D721Med (cell line): ENCODE results near the gene GID8.

Source experiments
- DNase-seq: peaks from one replicate; pipeline ENCODE4 v3.0.0; 2011; ENCODE audit warnings: low spot score; ENCODE audit not compliant: insufficient read length
- FAIRE-seq: peaks from 2 replicates; lab custom pipeline; 2011; peaks lifted over from hg19 to GRCh38; lab: Jason Lieb, UNC
- TF ChIP-seq, protein P1 (sequence below): IDR thresholded peaks from 2 replicates; pipeline ENCODE4 v1.5.1; 2012; ENCODE audit warnings: mild to moderate bottlenecking, control low read depth; ENCODE audit not compliant: insufficient read depth; ENCODE audit errors: missing control alignments

The GID8 gene

DNA sequence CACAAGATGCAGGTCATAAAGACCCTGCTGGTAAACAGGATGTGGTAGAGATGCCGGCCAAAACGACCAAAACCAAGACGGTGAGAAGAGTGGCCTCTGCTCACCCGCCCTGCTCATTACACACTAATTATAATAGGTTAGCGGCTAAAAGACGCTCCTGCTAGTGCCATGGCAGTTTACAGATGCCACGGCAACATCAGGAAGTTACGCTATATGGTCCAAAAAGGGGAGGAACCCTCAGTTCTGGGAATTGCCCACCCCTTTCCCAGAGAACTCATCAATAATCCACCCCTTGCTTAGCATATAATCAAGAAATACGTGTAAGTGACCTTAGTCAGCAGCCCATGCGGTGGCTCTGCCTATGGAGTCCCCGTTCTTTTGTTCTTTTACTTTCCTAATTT is 51.3 kb downstream of the GID8 start:
- DNase-seq (no peak), FAIRE-seq (no peak)
- TF ChIP-seq, protein P1, sequence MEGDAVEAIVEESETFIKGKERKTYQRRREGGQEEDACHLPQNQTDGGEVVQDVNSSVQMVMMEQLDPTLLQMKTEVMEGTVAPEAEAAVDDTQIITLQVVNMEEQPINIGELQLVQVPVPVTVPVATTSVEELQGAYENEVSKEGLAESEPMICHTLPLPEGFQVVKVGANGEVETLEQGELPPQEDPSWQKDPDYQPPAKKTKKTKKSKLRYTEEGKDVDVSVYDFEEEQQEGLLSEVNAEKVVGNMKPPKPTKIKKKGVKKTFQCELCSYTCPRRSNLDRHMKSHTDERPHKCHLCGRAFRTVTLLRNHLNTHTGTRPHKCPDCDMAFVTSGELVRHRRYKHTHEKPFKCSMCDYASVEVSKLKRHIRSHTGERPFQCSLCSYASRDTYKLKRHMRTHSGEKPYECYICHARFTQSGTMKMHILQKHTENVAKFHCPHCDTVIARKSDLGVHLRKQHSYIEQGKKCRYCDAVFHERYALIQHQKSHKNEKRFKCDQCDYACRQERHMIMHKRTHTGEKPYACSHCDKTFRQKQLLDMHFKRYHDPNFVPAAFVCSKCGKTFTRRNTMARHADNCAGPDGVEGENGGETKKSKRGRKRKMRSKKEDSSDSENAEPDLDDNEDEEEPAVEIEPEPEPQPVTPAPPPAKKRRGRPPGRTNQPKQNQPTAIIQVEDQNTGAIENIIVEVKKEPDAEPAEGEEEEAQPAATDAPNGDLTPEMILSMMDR, result no peak

DNA sequence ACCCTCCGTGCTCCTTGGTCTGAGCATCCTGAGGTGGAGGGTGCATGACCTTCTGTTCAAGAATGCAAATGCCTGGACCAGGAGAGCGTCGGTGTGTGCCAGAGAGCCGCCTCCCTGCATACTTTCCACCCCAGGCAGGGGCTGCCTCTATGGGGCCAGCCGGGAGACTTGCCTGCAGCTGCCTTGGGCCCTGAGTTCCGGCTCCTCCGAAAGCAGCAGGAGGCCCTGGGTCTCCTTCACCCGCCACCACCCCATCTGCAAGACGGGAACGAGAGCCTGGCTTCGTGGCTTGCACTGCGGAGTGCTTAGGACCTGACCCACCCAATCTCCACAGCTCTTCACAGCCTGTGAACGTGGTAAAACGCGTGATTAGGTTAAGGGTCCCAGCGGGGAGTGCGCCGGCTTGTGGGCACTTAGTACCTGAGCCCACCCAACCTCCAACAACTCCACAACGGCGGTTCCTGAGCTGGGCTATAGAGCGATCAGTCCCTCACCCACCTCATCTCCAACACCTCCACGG is 52.4 kb downstream of the GID8 start:
- DNase-seq (no peak), FAIRE-seq (no peak)
- TF ChIP-seq, protein P1, result no peak

DNA sequence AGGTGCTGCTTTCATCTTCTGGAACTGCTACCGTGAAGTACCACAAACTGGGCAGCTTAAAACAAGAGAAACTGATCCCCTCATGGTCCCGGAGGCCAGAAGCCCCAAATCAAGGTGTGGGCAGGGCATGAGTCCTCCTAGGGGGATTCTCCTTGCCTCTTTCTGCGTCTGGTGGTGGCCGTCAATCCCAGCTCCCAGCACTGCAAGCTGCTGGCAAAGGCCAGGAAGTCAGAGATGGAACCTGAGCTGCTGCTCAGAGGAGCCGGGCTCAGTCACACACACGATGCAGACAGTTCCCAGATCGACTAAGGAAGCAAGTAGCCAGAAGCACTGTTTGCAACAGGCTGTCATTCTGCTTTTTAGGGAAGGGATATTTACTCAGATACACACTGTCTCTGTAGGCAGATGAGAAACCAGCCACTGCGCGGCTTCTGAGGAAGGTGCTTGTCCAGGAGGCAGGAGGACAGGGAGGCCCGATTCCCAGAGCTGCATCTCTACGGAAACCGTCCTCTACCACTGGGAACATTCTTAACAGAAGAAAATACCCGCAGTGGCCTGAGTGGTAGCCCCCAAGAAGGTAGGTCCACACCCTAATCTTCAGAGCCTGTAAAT is 53.4 kb downstream of the GID8 start:
- no peak for FAIRE-seq
- TF ChIP-seq, protein P1, result no peak

DNA sequence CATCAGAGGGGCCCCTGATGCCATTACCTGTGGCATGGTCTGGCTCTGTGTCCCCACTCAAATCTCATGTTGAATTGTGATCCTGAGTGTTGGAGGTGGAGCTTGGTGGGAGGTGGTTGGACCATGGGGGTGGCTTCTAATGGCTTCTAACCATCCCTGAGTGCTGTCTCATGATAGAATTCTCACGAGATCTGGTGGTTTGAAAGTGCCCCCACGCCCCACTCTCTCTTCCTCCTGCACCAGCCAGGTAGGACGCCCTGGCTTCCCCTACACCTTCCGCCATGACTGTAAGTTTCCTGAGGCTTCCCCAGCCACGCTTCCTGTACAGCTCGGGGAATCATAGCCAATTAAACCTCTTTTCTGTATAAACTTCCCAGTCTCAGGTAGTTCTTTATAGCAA is 53.9 kb downstream of the GID8 start:
- FAIRE-seq (no peak), DNase-seq (no peak)
- TF ChIP-seq, protein P1, result no peak

More for the DNA sequence above, 53.4 kb downstream of the GID8 start:
- no peak for DNase-seq

DNA sequence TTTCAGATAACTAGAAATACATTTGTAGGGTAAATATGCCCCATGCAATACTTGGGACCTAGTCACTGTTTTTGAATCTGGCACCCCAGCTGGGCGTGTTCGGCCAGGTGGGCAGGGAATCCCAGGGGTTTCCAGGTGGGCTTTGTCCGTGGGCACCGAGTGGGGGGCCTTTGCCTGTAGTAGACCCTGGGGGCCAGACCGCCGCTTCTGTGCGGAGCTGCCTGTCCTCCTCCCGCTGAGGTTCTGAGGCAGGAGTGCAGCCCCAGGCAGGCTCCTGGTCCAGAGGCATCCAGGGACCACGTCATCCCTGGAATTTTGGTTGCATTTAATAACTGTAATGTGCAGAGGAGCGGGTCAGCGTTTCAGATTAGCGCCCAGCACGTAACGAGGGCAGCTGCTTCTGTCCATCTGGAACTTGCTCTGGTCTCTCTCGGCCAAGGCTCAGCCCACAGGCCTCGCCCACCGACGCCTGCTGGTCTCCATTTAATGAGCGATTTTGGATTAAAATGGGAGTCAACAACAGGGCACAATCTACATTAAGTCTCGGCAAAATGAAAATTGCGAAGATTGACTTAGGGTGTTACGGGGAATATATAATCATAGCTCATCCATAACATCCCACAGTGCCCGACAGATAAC is 56.0 kb downstream of the GID8 start:
- peak; percentile 88 for DNase-seq
- no peak for FAIRE-seq
- TF ChIP-seq, protein P1, result no peak

DNA sequence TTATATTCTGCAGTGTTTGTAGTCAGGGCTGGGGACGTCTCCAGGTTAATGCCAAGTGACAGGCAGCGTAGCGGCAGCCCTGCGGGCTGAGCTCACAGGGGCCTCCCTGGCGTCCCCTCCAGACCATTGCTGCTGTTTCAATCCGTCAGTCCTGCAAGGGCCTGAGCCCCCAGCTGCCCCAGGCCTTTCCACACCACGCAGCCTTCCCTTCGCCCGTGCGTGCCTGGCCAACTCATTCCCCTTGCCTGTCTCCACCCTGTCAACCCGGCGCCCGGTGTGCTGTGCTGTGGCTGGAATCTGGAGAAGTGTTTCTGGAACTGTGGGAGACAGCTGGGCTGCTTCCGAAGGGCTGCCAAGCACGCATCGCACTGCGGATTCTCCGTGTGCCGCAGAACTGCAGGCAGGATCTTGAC is 56.9 kb downstream of the GID8 start:
- DNase-seq, result no peak
- FAIRE-seq, result no peak
- TF ChIP-seq, protein P1, result no peak

DNA sequence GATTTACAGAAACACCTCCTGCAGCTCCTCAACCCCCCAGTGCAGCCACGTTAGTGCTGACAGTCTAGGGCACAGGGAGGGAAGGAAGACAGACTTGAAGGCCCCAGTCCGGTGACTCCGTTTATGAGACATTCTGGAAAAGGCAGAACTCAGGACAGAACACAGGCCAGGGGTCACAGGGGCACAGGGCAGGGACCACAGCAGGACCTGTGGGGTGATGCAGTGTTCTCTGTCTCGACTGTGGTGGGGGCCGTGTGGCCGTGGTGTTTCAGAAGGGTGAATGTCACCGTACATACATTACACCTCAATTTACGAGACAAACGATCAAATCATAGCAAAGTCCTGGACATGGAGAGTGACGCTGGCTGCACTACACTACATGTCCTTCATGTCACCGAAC is 57.5 kb downstream of the GID8 start:
- TF ChIP-seq, protein P1, result no peak
- no peak for FAIRE-seq
- DNase-seq, result no peak
